GM12878 (cell line): ENCODE data around the gene NAA35. TPM values are rescaled to one million over a fixed set of nuclear protein-coding genes. Genes with fewer than 3 reads are reported as not detected.

Experiments
- ATAC-seq: fragments of 200-7000 bp; cut with Tn5 transposase; 3 replicates; pipeline ENCODE4 v1.9.1; 2020; ENCODE audit warnings: mild to moderate bottlenecking, moderate library complexity
- BruUV-seq: library from RNA; stranded (reverse); fragments of 400-500 nt; replicated peaks from 2 replicates; lab custom pipeline; 2021; lab: Mats Ljungman, UMichigan
- CTCF ChIA-PET: fragments of 300-600 bp; sonication (Branson Sonifier 250); formaldehyde crosslinking; extraction: SDS; loops from one replicate; lab custom pipeline; 2021; ENCODE audit warnings: inconsistent platforms; lab: Yijun Ruan, JAX
- POLR2A ChIA-PET: fragments of 350-600 bp; formaldehyde crosslinking; extraction: SDS; loops from one replicate; lab custom pipeline; 2021; ENCODE audit warnings: inconsistent platforms; lab: Charles Lee
- RAD21 ChIA-PET: fragments of 300-600 bp; sonication (Branson Sonifier 250); formaldehyde crosslinking; loops from one replicate; lab custom pipeline; 2023; ENCODE audit warnings: antibody characterized with exemption; ENCODE audit not compliant: unreplicated experiment; lab: Charles Lee
- SMC1A ChIA-PET: fragments of 300-600 bp; sonication (Branson Sonifier 250); formaldehyde crosslinking; loops from one replicate; lab custom pipeline; 2023; ENCODE audit not compliant: unreplicated experiment, uncharacterized antibody; lab: Charles Lee
- DNase-seq: peaks from one replicate; pipeline ENCODE4 v3.0.0-alpha.2; 2011; ENCODE audit warnings: low read depth, low spot score
- FAIRE-seq: peaks from 3 replicates; lab custom pipeline; 2011; peaks lifted over from hg19 to GRCh38; lab: Jason Lieb, UNC
- H2AFZ ChIP-seq: 2 replicates; pipeline ENCODE4 v1.6.0; 2011; ENCODE audit warnings: low read depth, low read length, control low read depth; ENCODE audit not compliant: control insufficient read depth
- H3K27ac ChIP-seq: 2 replicates; pipeline ENCODE4 v1.5.1; 2011; ENCODE audit warnings: control low read depth; ENCODE audit not compliant: control insufficient read depth, insufficient read depth
- H3K27me3 ChIP-seq, 2 experiments: replicated peaks in 1 of 2; 2 replicates each; pipeline versions ENCODE4 v1.6.0 to v1.6.1; 2011; ENCODE audit warnings: low read length in 1 of 2; ENCODE audit not compliant: control insufficient read depth in 2 of 2, insufficient read depth in 2 of 2
- H3K36me3 ChIP-seq, 2 experiments: 2 replicates each; pipeline ENCODE4 v1.5.1; 2011; ENCODE audit warnings: low read length in 1 of 2; ENCODE audit not compliant: control insufficient read depth in 2 of 2, insufficient read depth in 2 of 2
- H3K4me1 ChIP-seq: 2 replicates; pipeline ENCODE4 v1.6.1; 2011; ENCODE audit warnings: mild to moderate bottlenecking, low read length, moderate library complexity, mixed read lengths; ENCODE audit not compliant: control insufficient read depth, insufficient read depth
- H3K4me2 ChIP-seq: 2 replicates; pipeline ENCODE4 v1.6.0; 2011; ENCODE audit warnings: control low read depth; ENCODE audit not compliant: control insufficient read depth, insufficient read depth
- H3K4me3 ChIP-seq: fragments of 200-600 bp; sonication (generic); 2 replicates; pipeline ENCODE4 v1.5.1; 2016
- H3K79me2 ChIP-seq: 2 replicates; pipeline ENCODE4 v1.6.0; 2011; ENCODE audit warnings: low read length; ENCODE audit not compliant: control insufficient read depth, insufficient read depth
- H3K9ac ChIP-seq: 2 replicates; pipeline ENCODE4 v1.8.0; 2011; ENCODE audit warnings: low read length, control low read depth, mixed read lengths; ENCODE audit not compliant: control insufficient read depth, insufficient read depth
- H3K9me3 ChIP-seq: replicated peaks from 3 replicates; pipeline ENCODE4 v1.5.1; 2011; ENCODE audit warnings: mild to moderate bottlenecking, low read length; ENCODE audit not compliant: control insufficient read depth, insufficient read depth
- H4K20me1 ChIP-seq: 2 replicates; pipeline ENCODE4 v1.6.0; 2011; ENCODE audit not compliant: control insufficient read depth, insufficient read depth
- GATAD2B ChIP-seq: fragments of 450-650 bp; conservative IDR thresholded peaks from 2 replicates; pipeline ENCODE4 v1.6.1; 2017; ENCODE audit warnings: low read depth, mild to moderate bottlenecking, moderate library complexity
- IKZF2 ChIP-seq, 2 experiments: fragments of 450-650 bp; IDR thresholded peaks; 2 replicates each; pipeline ENCODE4 v1.6.1; 2017; ENCODE audit warnings: mild to moderate bottlenecking in 2 of 2, moderate library complexity in 2 of 2
- MEF2B ChIP-seq: fragments of 450-650 bp; IDR thresholded peaks from 2 replicates; pipeline ENCODE4 v1.6.1; 2018; ENCODE audit warnings: mild to moderate bottlenecking, moderate library complexity; ENCODE audit not compliant: partially characterized antibody, poor library complexity, severe bottlenecking
- SIX5 ChIP-seq: IDR thresholded peaks from 2 replicates; pipeline ENCODE4 v1.6.1; 2011; ENCODE audit warnings: mild to moderate bottlenecking, low read depth, low read length, moderate library complexity; ENCODE audit not compliant: severe bottlenecking
- SPI1 ChIP-seq: IDR thresholded peaks from 2 replicates; pipeline ENCODE4 v1.6.1; 2011; ENCODE audit warnings: low read depth, mild to moderate bottlenecking, low read length, moderate library complexity, borderline replicate concordance; ENCODE audit not compliant: insufficient read depth
- SUZ12 ChIP-seq: fragments of 200-600 bp; sonication (generic); IDR thresholded peaks from one replicate; pipeline ENCODE4 v1.6.1; 2018; ENCODE audit warnings: antibody characterized with exemption, mild to moderate bottlenecking; ENCODE audit not compliant: unreplicated experiment
- WRNIP1 ChIP-seq: IDR thresholded peaks from 2 replicates; pipeline ENCODE4 v1.6.1; 2011; ENCODE audit warnings: low read depth, low read length, improper control_type of control experiment, borderline replicate concordance
- ZBED1 ChIP-seq: IDR thresholded peaks from 2 replicates; pipeline ENCODE4 v1.6.1; 2016; ENCODE audit warnings: borderline replicate concordance
- WGBS: methylation state at CpG from one replicate; pipeline ENCODE4 v1.1.6; 2016; ENCODE audit warnings: low lambda C conversion rate; ENCODE audit not compliant: insufficient replicate concordance, insufficient coverage; ENCODE audit errors: missing lambda C conversion rate; 5-methylcytosine and 5-hydroxymethylcytosine counted together
- in situ Hi-C: fragments of 300-500 bp; cut with MboI; formaldehyde crosslinking; loops from 9 replicates; pipeline ENCODE4 v1.14.3; 2018; ENCODE audit warnings: mixed read lengths
- intact Hi-C: fragments of 100-400 bp; cut with micrococcal nuclease; formaldehyde crosslinking; loops from one replicate; pipeline ENCODE4 v1.14.2; 2022; ENCODE audit not compliant: unreplicated experiment
- polyA plus RNA-seq, 11 experiments: library from polyadenylated mRNA; depleted of rRNA in 4 of 11; unstranded in 6 of 11; stranded (reverse) in 5 of 11; fragments of >200 nt; fragmentation: Nextera tagmentation in 4 of 11; fragmentation: Illumina TruSeq in 1 of 11; extraction: Ambion mirVana in 4 of 11; extraction: Trizol in 1 of 11; gene quantifications; 1 replicate in 1 of 11; 2 replicates in 10 of 11; pipeline versions ENCODE4 v1.2.1 to v1.2.3, GENCODE V29; 2011 to 2016; ENCODE audit warnings: inconsistent platforms in 2 of 11, missing spikeins in 2 of 11, low read depth in 1 of 11
- total RNA-seq, 4 experiments: library from RNA; depleted of rRNA in 3 of 4; stranded (reverse); fragments of >200 nt in 3 of 4; fragmentation: Illumina TruSeq in 1 of 4; extraction: Trizol in 1 of 4; gene quantifications; 2 replicates each; pipeline versions ENCODE4 v1.2.1 to v1.2.3, GENCODE V29; 2013 to 2021
- TF ChIP-seq, protein P1 (sequence below): IDR thresholded peaks from 2 replicates; pipeline ENCODE4 v1.6.1; 2012; ENCODE audit warnings: low read depth, low read length, improper control_type of control experiment

The NAA35 gene
- total and polyA plus RNA-seq, 10 of the 15 experiments (the other 5 are each of a cell fraction or from before 2014, with no cell fraction given) = 15.5 to 38.0 (median 26.9) TPM

DNA sequence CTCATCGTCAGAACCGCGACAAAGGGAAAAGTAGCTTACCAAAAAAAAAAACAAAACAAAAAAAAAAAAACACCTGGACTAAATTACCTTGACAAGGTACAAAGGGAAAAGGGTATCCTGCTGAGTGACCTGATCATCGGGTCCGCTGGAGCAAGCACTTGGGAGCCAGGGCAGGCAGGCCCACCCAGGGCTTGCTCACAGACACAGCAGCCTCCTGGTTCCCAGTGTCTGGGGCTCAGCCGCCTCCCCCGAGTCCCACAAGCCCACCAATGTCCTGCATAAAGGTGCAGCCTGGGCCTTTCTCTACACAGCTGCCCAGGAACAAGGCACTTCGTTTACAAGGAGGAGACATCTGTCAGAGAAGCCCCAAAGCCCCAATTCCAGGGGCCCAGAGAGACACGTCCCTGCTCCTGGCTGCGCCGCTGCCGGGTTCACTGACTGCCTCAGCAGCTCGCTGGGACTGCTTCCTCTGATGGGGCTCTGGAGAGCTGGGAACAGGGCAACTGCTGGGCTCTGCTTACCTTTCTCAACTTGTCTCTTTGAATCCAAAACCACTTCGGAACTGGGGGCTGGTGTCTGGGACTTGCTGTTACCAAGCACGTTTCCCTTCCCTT is 95.0 kb downstream of the NAA35 start:
- ChIA-PET CTCF (interaction anchor here (0.7 to 1.1 kb wide), 2 partner anchors 11 to 35 kb away, joined by 3 to 4 read pairs; no protein-coding TSS in a partner anchor), RAD21 (interaction anchor here (1.2 kb wide), 1 partner anchor 210 kb away, joined by 4 read pairs; no protein-coding TSS in a partner anchor), SMC1A (no interaction called here), POLR2A (interaction anchor here (0.7 kb wide), 1 partner anchor 18 kb away, joined by 3 read pairs; no protein-coding TSS in a partner anchor)
- intact Hi-C loops (loop anchor here (10.0 kb wide), 1 partner anchor 209 kb away; no protein-coding TSS in a partner anchor), in situ Hi-C loops (no loop called here)
- ATAC-seq (no peak), FAIRE-seq (no peak), DNase-seq (no peak)
- Histone ChIP-seq H3K27me3 (no peaks in the 10 kb centered on the region), H3K79me2 (no peaks in the 10 kb centered on the region), H3K27ac (no peak overlapping the region), H4K20me1 (no peaks in the 10 kb centered on the region), H3K36me3 (no peaks in the 10 kb centered on the region; a peak in 1 of 4 replicates), H3K9me3 (no peaks in the 10 kb centered on the region), H3K4me1 (no peaks in the 10 kb centered on the region), H2AFZ (no peak overlapping the region), H3K4me2 (no peak overlapping the region), H3K9ac (no peak overlapping the region), H3K4me3 (no peak overlapping the region)
- TF ChIP-seq, protein P1, sequence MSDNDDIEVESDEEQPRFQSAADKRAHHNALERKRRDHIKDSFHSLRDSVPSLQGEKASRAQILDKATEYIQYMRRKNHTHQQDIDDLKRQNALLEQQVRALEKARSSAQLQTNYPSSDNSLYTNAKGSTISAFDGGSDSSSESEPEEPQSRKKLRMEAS = no peak
- no peak for TF ChIP-seq SIX5
- TF ChIP-seq GATAD2B = no peak
- no peak for TF ChIP-seq SPI1
- TF ChIP-seq ZBED1 = no peak
- no peak for TF ChIP-seq IKZF2 (IDR thresholded peaks at IDR 0.05)
- TF ChIP-seq MEF2B = no peak
- TF ChIP-seq WRNIP1 = no peak
- no peak for TF ChIP-seq SUZ12
- WGBS = 85% methylated on average over 12 of the region's 15 CpGs
- BruUV-seq = no TSS peak
